ENCODE measurements around the gene STIL. TPM values are rescaled to one million over a fixed set of nuclear protein-coding genes. Genes with fewer than 3 reads are reported as not detected.

Gene STIL
- total RNA-seq, 1 experiment from 2014 or later: 26.4 TPM

- Histone ChIP-seq H3K36me3 (ENCODE audit: control insufficient read depth, insufficient read depth, low read length) (no peaks in the 10 kb centered on the region), H3K4me3 (ENCODE audit: low read depth, low read length) (no peak overlapping the region), H3K9me3 (no peaks in the 10 kb centered on the region), H3K27me3 (replicated peaks; ENCODE audit: control insufficient read depth, insufficient read depth, low read length) (no peaks in the 10 kb centered on the region), H3K4me1 (no peaks in the 10 kb centered on the region; the same call in 1 of the 2 replicates)
- Mint-ChIP-seq H3K4me1 (ENCODE audit: low read depth, unreplicated experiment) (peaks cover 7% of the 10 kb centered on the region), H3K4me3 (ENCODE audit: unreplicated experiment) (no peak overlapping the region), H3K9me3 (ENCODE audit: unreplicated experiment) (no peaks in the 10 kb centered on the region), H3K27ac (ENCODE audit: unreplicated experiment) (no peak overlapping the region), H3K27me3 (ENCODE audit: insufficient read depth, unreplicated experiment) (no peaks in the 10 kb centered on the region), H3K36me3 (ENCODE audit: insufficient read depth, unreplicated experiment) (peaks cover 15% of the 10 kb centered on the region)
- TF ChIP-seq CTCF (IDR thresholded peaks at IDR 0.05; ENCODE audit: insufficient read depth in 1 of 2, low read depth in 1 of 2, low read length in 1 of 2, severe bottlenecking in 1 of 2, unreplicated experiment in 1 of 2): no peak
- no peak for DNase-seq
- ChIA-PET CTCF (no interaction called here), POLR2A (no interaction called here)
- no TSS peak for BruUV-seq (replicated peaks)
- intact Hi-C loops (cut with micrococcal nuclease; ENCODE audit: unreplicated experiment): no loop called here
Measured at GRCh38 chr1:47340227-47340626, 26.3 kb upstream of the STIL start.

- no peak for TF ChIP-seq CTCF (IDR thresholded peaks at IDR 0.05; ENCODE audit: insufficient read depth in 1 of 2, low read depth in 1 of 2, low read length in 1 of 2, severe bottlenecking in 1 of 2, unreplicated experiment in 1 of 2)
- H3K9me3 ChIP-seq: no peaks in the 10 kb centered on the region
- Mint-ChIP-seq H3K4me1 (ENCODE audit: low read depth, unreplicated experiment) (peaks cover 7% of the 10 kb centered on the region), H3K27me3 (ENCODE audit: insufficient read depth, unreplicated experiment) (no peaks in the 10 kb centered on the region), H3K9me3 (ENCODE audit: unreplicated experiment) (no peaks in the 10 kb centered on the region), H3K27ac (ENCODE audit: unreplicated experiment) (no peak overlapping the region), H3K4me3 (ENCODE audit: unreplicated experiment) (no peak overlapping the region), H3K36me3 (ENCODE audit: insufficient read depth, unreplicated experiment) (peaks cover 11% of the 10 kb centered on the region)
- H3K4me3 ChIP-seq (ENCODE audit: low read depth, low read length): no peak overlapping the region
- ChIA-PET POLR2A (interaction anchor here (1.3 kb wide), 1 partner anchor 24 kb away, joined by 4 read pairs; the partner anchor contains the start of gene STIL), CTCF (no interaction called here)
- H3K27me3 ChIP-seq (replicated peaks; ENCODE audit: control insufficient read depth, insufficient read depth, low read length): no peaks in the 10 kb centered on the region
- no peaks in the 10 kb centered on the region for H3K36me3 ChIP-seq (ENCODE audit: control insufficient read depth, insufficient read depth, low read length)
- no peaks in the 10 kb centered on the region; the same call in 1 of the 2 replicates for H3K4me1 ChIP-seq
- intact Hi-C loops (cut with micrococcal nuclease; ENCODE audit: unreplicated experiment): no loop called here
- no TSS peak for BruUV-seq (replicated peaks)
- no peak for DNase-seq
Measured at GRCh38 chr1:47338249-47339077, 24.5 kb upstream of the STIL start.

GRCh38 chr1:47337350-47337749, 23.4 kb upstream of the STIL start:
- no peak overlapping the region for H3K4me3 ChIP-seq (ENCODE audit: low read depth, low read length)

More at GRCh38 chr1:47337350-47337749, 23.4 kb upstream of the STIL start:
- CTCF ChIA-PET: no interaction called here
- TF ChIP-seq CTCF (IDR thresholded peaks at IDR 0.05; ENCODE audit: insufficient read depth in 1 of 2, low read depth in 1 of 2, low read length in 1 of 2, severe bottlenecking in 1 of 2, unreplicated experiment in 1 of 2): no peak
- BruUV-seq (replicated peaks): no TSS peak
- POLR2A ChIA-PET: interaction anchor here (1.3 kb wide), 1 partner anchor 23 kb away, joined by 4 read pairs; the partner anchor contains the start of gene STIL
- Mint-ChIP-seq H3K27ac (ENCODE audit: unreplicated experiment) (no peak overlapping the region), H3K9me3 (ENCODE audit: unreplicated experiment) (no peaks in the 10 kb centered on the region), H3K4me3 (ENCODE audit: unreplicated experiment) (no peak overlapping the region), H3K36me3 (ENCODE audit: insufficient read depth, unreplicated experiment) (peaks cover 8% of the 10 kb centered on the region), H3K4me1 (ENCODE audit: low read depth, unreplicated experiment) (peaks cover 7% of the 10 kb centered on the region), H3K27me3 (ENCODE audit: insufficient read depth, unreplicated experiment) (no peaks in the 10 kb centered on the region)
- Histone ChIP-seq H3K36me3 (ENCODE audit: control insufficient read depth, insufficient read depth, low read length) (no peaks in the 10 kb centered on the region), H3K9me3 (no peaks in the 10 kb centered on the region), H3K27me3 (replicated peaks; ENCODE audit: control insufficient read depth, insufficient read depth, low read length) (no peaks in the 10 kb centered on the region), H3K4me1 (no peaks in the 10 kb centered on the region; the same call in 1 of the 2 replicates)
- intact Hi-C loops (cut with micrococcal nuclease; ENCODE audit: unreplicated experiment): no loop called here
- no peak for DNase-seq
